Thymus (tissue), 14 donors: Measurements from ENCODE around the gene MYO19. TPM values are rescaled to one million over a fixed set of nuclear protein-coding genes. Genes with fewer than 3 reads are reported as not detected.
A peak's percentile ranks its signal among the peaks of the same experiment; 100 is the strongest.

ENCODE experiments used
- DNase-seq, 9 donors: peaks; one replicate each; pipeline ENCODE4 v3.0.0-alpha.2; 2013; ENCODE audit warnings: low spot score in 9 of 9, low read depth in 6 of 9, missing footprints in 1 of 9
- H3K27ac ChIP-seq, 2 donors: one replicate each; pipeline ENCODE4 v1.5.1; 2013; ENCODE audit warnings: control low read depth in 1 of 2, low read depth in 1 of 2, low read length in 1 of 2, mild to moderate bottlenecking in 1 of 2, moderate library complexity in 1 of 2
- H3K27me3 ChIP-seq, 2 donors: one replicate each; pipeline ENCODE4 v1.5.1; 2013; ENCODE audit warnings: low read length in 1 of 2; ENCODE audit not compliant: control insufficient read depth in 2 of 2, insufficient read depth in 1 of 2
- H3K36me3 ChIP-seq, 2 donors: one replicate each; pipeline ENCODE4 v1.5.1; 2013; ENCODE audit warnings: low read length in 1 of 2, mild to moderate bottlenecking in 1 of 2, moderate library complexity in 1 of 2; ENCODE audit not compliant: control insufficient read depth in 2 of 2, insufficient read depth in 2 of 2
- H3K4me1 ChIP-seq, 2 donors: one replicate each; pipeline ENCODE4 v1.5.1; 2013; ENCODE audit warnings: low read length in 2 of 2; ENCODE audit not compliant: control insufficient read depth in 2 of 2, insufficient read depth in 2 of 2
- H3K4me3 ChIP-seq, 2 donors: one replicate each; pipeline ENCODE4 v1.5.1; 2013; ENCODE audit warnings: low read length in 2 of 2, control low read depth in 1 of 2, mild to moderate bottlenecking in 1 of 2
- H3K9me3 ChIP-seq, 2 donors: one replicate each; pipeline ENCODE4 v1.5.1; 2013; ENCODE audit warnings: low read length in 1 of 2, mild to moderate bottlenecking in 1 of 2; ENCODE audit not compliant: control insufficient read depth in 2 of 2, insufficient read depth in 1 of 2
- WGBS: extraction: QIAGEN DNeasy Blood & Tissue Kit; methylation state at CpG from one replicate; pipeline ENCODE4 v1.1.7; 2013; 5-methylcytosine and 5-hydroxymethylcytosine counted together
- long read RNA-seq, 10 donors: transcript quantifications; one replicate each; lab custom pipeline, GENCODE V29; 2026
- polyA plus RNA-seq: library from polyadenylated mRNA; stranded (reverse); fragments of 200-250 nt; gene quantifications from one replicate; pipeline ENCODE4 v1.2.3, GENCODE V29; 2013
- total RNA-seq: library from RNA; stranded (reverse); fragments of 120-200 nt; gene quantifications from one replicate; pipeline ENCODE4 v1.2.4, GENCODE V29; 2013
- donor health status: healthy.

MYO19 gene
- 24.0 TPM for total RNA-seq
- polyA plus RNA-seq = 27.6 TPM
- long read RNA-seq, donor 1 = 0 reads
- long read RNA-seq, donor 2 = 0 reads
- long read RNA-seq, donor 3, full-length matches to known transcripts = 1 of 1 reads
- long read RNA-seq, donor 3, partial matches to known transcripts = 0 of 1 reads
- long read RNA-seq, donor 3, other reads (novel, unspliced or antisense) = 0 of 1 reads
- long read RNA-seq, donor 4, partial matches to known transcripts = 5 of 43 reads
- long read RNA-seq, donor 4, other reads (novel, unspliced or antisense) = 36 of 43 reads
- long read RNA-seq, donor 5, full-length matches to known transcripts = 7 of 425 reads
- long read RNA-seq, donor 5, partial matches to known transcripts = 399 of 425 reads
- long read RNA-seq, donor 5, other reads (novel, unspliced or antisense) = 19 of 425 reads
- long read RNA-seq, donor 6, partial matches to known transcripts = 50 of 58 reads
- long read RNA-seq, donor 6, other reads (novel, unspliced or antisense) = 5 of 58 reads
- long read RNA-seq, donor 7, partial matches to known transcripts = 0 of 5 reads
- long read RNA-seq, donor 7, other reads (novel, unspliced or antisense) = 0 of 5 reads
- long read RNA-seq, donor 8, partial matches to known transcripts = 0 of 4 reads
- long read RNA-seq, donor 8, other reads (novel, unspliced or antisense) = 0 of 4 reads
- long read RNA-seq, donor 9, partial matches to known transcripts = 0 of 5 reads
- long read RNA-seq, donor 9, other reads (novel, unspliced or antisense) = 0 of 5 reads
- long read RNA-seq, donor 10, partial matches to known transcripts = 0 of 2 reads
- long read RNA-seq, donor 10, other reads (novel, unspliced or antisense) = 0 of 2 reads

GRCh38 chr17:36534840-36535668, at the start of gene MYO19, which contains the start of gene PIGW:
Gene MYO19, minus strand, starts transcription at chr17:36534868. Its CDS starts 2,330 bp downstream, at chr17:36532538.
Gene PIGW, plus strand, starts transcription at chr17:36534987. Its CDS starts 2,115 bp downstream, at chr17:36537102.
- H3K4me1 ChIP-seq = peaks cover 0 to 11% of the 10 kb centered on the region in 2 donors
- H3K36me3 ChIP-seq = peaks cover 7 to 32% of the 10 kb centered on the region in 2 donors
- H3K9me3 ChIP-seq = no peaks in the 10 kb centered on the region
- peak within 1 kb of the TSS; percentile 94 to 98 for H3K4me3 ChIP-seq
- peak within 1 kb of the TSS; percentile 96 to 99 for H3K27ac ChIP-seq
- H3K27me3 ChIP-seq = no peaks in the 10 kb centered on the region
- WGBS = under 1% methylated on average over 83 of the region's 83 CpGs
- DNase-seq = peak in 8 of 9 donors; percentile 55 to 90 (median 74)

- 97% methylated on average over 1 of the region's 1 CpG for WGBS
- DNase-seq = no peak
- peaks cover 51 to 85% of the 10 kb centered on the region in 2 donors for H3K36me3 ChIP-seq
- H3K4me1 ChIP-seq = no peaks in the 10 kb centered on the region
- H3K27ac ChIP-seq = no peak overlapping the region
- no peak overlapping the region for H3K4me3 ChIP-seq
- no peaks in the 10 kb centered on the region for H3K27me3 ChIP-seq
- no peaks in the 10 kb centered on the region for H3K9me3 ChIP-seq
These were observed 49.1 kb upstream of the MYO19 start for GRCh38 chr17:36583787-36584186.

GRCh38 chr17:36578671-36579070, 44.0 kb upstream of the MYO19 start:
- Histone ChIP-seq H3K27ac (no peak overlapping the region), H3K4me1 (no peaks in the 10 kb centered on the region), H3K9me3 (no peaks in the 10 kb centered on the region), H3K27me3 (no peaks in the 10 kb centered on the region), H3K36me3 (peaks cover 43 to 64% of the 10 kb centered on the region in 2 donors), H3K4me3 (no peak overlapping the region)
- no peak for DNase-seq
- 97% methylated on average over 2 of the region's 2 CpGs for whole genome bisulfite sequencing

- H3K9me3 ChIP-seq = no peaks in the 10 kb centered on the region
- H3K4me1 ChIP-seq = no peaks in the 10 kb centered on the region
- H3K36me3 ChIP-seq = peaks cover 44 to 65% of the 10 kb centered on the region in 2 donors
- 96% methylated on average over 2 of the region's 2 CpGs for WGBS
- H3K27ac ChIP-seq = no peak overlapping the region
- H3K4me3 ChIP-seq = no peak overlapping the region
- DNase-seq = no peak
- no peaks in the 10 kb centered on the region for H3K27me3 ChIP-seq
These were observed 42.1 kb upstream of the MYO19 start for GRCh38 chr17:36576793-36577192.

- Histone ChIP-seq H3K27ac (no peak overlapping the region), H3K9me3 (no peaks in the 10 kb centered on the region), H3K36me3 (peaks cover 50 to 62% of the 10 kb centered on the region in 2 donors), H3K4me3 (no peak overlapping the region), H3K4me1 (no peaks in the 10 kb centered on the region), H3K27me3 (no peaks in the 10 kb centered on the region)
- DNase-seq = no peak
- 98% methylated on average over 12 of the region's 12 CpGs for WGBS
These were observed 40.4 kb upstream of the MYO19 start for GRCh38 chr17:36575028-36575427.

GRCh38 chr17:36566081-36566480, 31.4 kb upstream of the MYO19 start:
- no peak for DNase-seq
- H3K27me3 ChIP-seq = no peaks in the 10 kb centered on the region
- no peaks in the 10 kb centered on the region for H3K9me3 ChIP-seq
- 97% methylated on average over 4 of the region's 4 CpGs for WGBS
- peaks cover 57 to 73% of the 10 kb centered on the region in 2 donors for H3K36me3 ChIP-seq
- H3K4me1 ChIP-seq = no peaks in the 10 kb centered on the region
- no peak overlapping the region for H3K4me3 ChIP-seq
- no peak overlapping the region for H3K27ac ChIP-seq

- Histone ChIP-seq H3K4me3 (no peak overlapping the region), H3K27ac (no peak overlapping the region), H3K4me1 (peaks cover 0 to 5% of the 10 kb centered on the region in 2 donors), H3K27me3 (no peaks in the 10 kb centered on the region), H3K36me3 (peaks cover 20 to 30% of the 10 kb centered on the region in 2 donors), H3K9me3 (no peaks in the 10 kb centered on the region)
- no peak for DNase-seq
- WGBS = 51% methylated on average over 3 of the region's 3 CpGs
These were observed 18.8 kb upstream of the MYO19 start for GRCh38 chr17:36553459-36553858.

- H3K36me3 ChIP-seq = peaks cover 4 to 9% of the 10 kb centered on the region in 2 donors
- DNase-seq = peak in 2 of 9 donors; percentile 14 to 40
- peak overlapping the region; percentile 37 to 42 for H3K27ac ChIP-seq
- WGBS = 81% methylated on average over 8 of the region's 8 CpGs
- peaks cover 4 to 5% of the 10 kb centered on the region in 2 donors for H3K4me1 ChIP-seq
- no peak overlapping the region for H3K4me3 ChIP-seq
- H3K27me3 ChIP-seq = no peaks in the 10 kb centered on the region
- no peaks in the 10 kb centered on the region for H3K9me3 ChIP-seq
These were observed 16.1 kb upstream of the MYO19 start for GRCh38 chr17:36550491-36551417.
